K562 (cell line): Measurements from ENCODE around the gene PDE9A.

Experiments
- BRD4 ChIP-seq: fragments of 200-600 bp; sonication (generic); IDR thresholded peaks from 2 replicates; pipeline ENCODE4 v1.6.1; 2017; ENCODE audit warnings: inconsistent platforms
- CTCF ChIP-seq, 3 experiments: IDR thresholded peaks in 2 of 3; conservative IDR thresholded peaks in 1 of 3; 2 replicates each; pipeline ENCODE4 v1.5.1; 2011 to 2012; ENCODE audit warnings: low read length in 3 of 3, mild to moderate bottlenecking in 3 of 3, control low read depth in 2 of 3, improper control_type of control experiment in 1 of 3, inconsistent platforms in 1 of 3, low read depth in 1 of 3, mixed read lengths in 1 of 3, moderate library complexity in 1 of 3; ENCODE audit not compliant: insufficient read depth in 2 of 3
- ESRRA ChIP-seq: fragments of 450-650 bp; IDR thresholded peaks from 2 replicates; pipeline ENCODE4 v1.6.1; 2014; ENCODE audit warnings: low read depth, mild to moderate bottlenecking, moderate library complexity, borderline replicate concordance
- FOXM1 ChIP-seq, 2 experiments: fragments of 450-650 bp in 1 of 2; sonication (generic) in 1 of 2; formaldehyde crosslinking in 1 of 2; IDR thresholded peaks; 2 replicates each; pipeline versions ENCODE4 v1.6.1 to v1.9.0; 2017 to 2022; ENCODE audit warnings: low read depth in 2 of 2, mild to moderate bottlenecking in 2 of 2, missing genetic modification reagents in 1 of 2, moderate library complexity in 1 of 2
- POLR2A ChIP-seq: fragments of 450-650 bp; conservative IDR thresholded peaks from 2 replicates; pipeline ENCODE4 v1.6.1; 2016
- ZBTB17 ChIP-seq: fragments of 450-650 bp; formaldehyde crosslinking; IDR thresholded peaks from 2 replicates; pipeline ENCODE4 v1.4.0; 2020; ENCODE audit warnings: mild to moderate bottlenecking
- ZNF324 ChIP-seq: fragments of 250-450 bp; sonication (Bioruptor Pico); IDR thresholded peaks from 2 replicates; pipeline ENCODE4 v1.4.0; 2020; ENCODE audit warnings: mild to moderate bottlenecking

- TF ChIP-seq CTCF (IDR thresholded peaks at IDR 0.05 in 2 of 3, conservative IDR thresholded peaks at IDR 0.05 in 1 of 3; ENCODE audit: insufficient read depth in 2 of 3, low read depth in 1 of 3, low read length in 3 of 3) (no peak), ESRRA (no peak), FOXM1 (IDR thresholded peaks at IDR 0.05; ENCODE audit: low read depth) (no peak), FOXM1 (CRISPR knock-in tag; IDR thresholded peaks at IDR 0.05; ENCODE audit: low read depth) (no peak), POLR2A (no peak), ZBTB17 (CRISPR knock-in tag) (no peak), ZNF324 (CRISPR knock-in tag) (no peak), BRD4 (no peak)
These were observed 24.2 kb downstream of the PDE9A start for GRCh38 chr21:42677339-42678321.
